DMS 273 (cell line): Measurements from ENCODE around the gene SLAMF1.
A peak's percentile ranks its signal among the peaks of the same experiment; 100 is the strongest.
"Not testable (repeated sequence)": the region's sequence is repeated elsewhere in the genome, so short reads cannot be mapped to it uniquely, and the experiment has no call there.

Source experiments
- DNase-seq: peaks from one replicate; lab custom pipeline; 2025; ENCODE audit not compliant: unreplicated experiment; lab: John Stamatoyannopoulos, UW

Gene SLAMF1

DNA sequence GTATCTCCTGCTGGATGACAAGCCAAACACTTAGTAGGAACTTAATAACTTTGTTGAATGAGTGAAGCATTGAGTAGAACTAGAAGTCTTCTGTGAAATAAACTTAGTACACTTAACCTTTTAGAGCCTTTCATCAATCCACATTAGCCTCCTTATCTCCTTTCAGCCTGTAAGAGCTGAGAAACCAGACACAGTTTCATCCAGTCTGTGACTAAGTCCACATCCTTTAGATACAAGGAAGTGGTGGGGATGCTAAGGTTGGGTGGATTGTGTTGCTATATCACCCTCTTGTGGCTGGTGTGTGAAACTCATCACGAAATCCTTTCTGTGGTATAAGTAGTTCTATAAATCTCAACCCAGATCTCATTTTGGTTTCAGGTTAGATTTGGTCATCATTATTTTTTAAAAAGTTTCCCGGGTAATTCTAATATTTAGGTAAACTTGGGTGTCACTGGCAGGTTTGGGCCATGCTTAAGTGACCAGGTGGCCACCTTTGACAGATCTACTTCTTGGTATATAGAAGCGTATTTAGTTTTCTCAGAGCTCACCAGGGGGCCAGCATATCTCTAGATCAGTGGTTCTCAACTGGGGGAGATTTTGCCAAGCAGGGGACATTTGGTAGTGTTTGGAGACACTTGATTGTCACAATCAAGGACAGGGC is 39.7 kb downstream of the SLAMF1 start:
- DNase-seq, result peak; percentile 77

GRCh38 chr1:160606611-160607010 is 40.2 kb downstream of the SLAMF1 start:
- no peak for DNase-seq

- DNase-seq, result no peak
These were observed 40.9 kb downstream of the SLAMF1 start for GRCh38 chr1:160605792-160606479.

DNA sequence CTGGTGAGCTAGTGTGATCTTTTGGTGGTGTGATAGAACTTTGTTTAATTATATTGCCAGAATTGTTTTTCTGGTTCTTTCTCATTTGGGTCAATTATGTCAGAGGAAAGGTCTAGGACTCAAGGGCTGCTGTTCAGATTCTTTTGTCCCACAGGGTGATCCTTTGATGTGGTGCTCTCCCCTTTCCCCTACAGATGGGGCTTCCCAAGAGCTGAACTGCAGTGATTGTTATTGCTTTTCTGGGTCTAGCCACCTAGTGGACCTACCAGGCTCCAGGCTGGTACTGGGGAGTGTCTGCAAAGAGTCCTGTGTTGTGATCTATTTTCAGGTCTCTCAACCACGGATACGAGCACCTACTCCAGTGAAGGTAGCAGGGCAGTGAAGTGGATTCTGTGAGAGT is 41.6 kb downstream of the SLAMF1 start:
- no peak for DNase-seq

DNA sequence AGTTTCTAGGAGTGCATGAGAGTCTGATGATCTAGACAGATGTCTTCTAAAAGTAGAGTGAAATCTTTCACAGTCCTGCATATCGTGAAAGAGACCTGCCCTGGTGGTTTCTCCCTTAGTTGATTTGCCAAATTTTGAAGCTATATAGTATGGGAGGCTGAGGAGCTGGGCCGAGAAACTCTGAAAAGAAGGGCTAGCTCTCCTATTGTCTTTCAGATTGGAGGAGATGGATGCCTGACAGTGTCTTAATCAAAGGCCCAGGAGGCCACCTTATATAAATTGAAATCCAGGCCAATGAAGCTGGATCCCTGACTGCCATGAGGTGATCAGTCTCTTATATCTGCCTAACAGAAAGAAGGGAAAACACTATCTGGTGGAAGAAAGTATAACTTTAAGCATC is 49.1 kb downstream of the SLAMF1 start:
- DNase-seq, result no peak

GRCh38 chr1:160597051-160597450 is 49.8 kb downstream of the SLAMF1 start:
- DNase-seq, result no peak

GRCh38 chr1:160590488-160590887 is 56.4 kb downstream of the SLAMF1 start:
- DNase-seq, result no peak

DNA sequence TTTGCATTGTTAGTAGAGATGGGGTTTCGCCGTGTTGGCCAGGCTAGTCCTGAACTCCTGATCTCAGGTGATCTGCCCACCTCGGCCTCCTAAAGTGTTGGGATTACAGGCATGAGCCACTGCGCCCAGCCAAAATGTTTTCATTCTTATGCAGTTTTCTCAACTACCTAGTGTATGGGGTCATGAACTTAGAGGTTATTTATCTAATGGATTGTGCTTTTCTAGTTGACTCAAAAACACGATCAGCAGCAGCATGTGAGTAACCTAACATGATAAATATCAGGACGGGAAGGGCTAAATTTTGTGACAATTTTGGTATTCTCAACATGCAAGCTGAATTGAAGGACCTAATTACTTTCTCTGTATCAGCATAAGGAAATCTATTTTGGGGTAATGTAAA is 58.4 kb downstream of the SLAMF1 start:
- no peak for DNase-seq

DNA sequence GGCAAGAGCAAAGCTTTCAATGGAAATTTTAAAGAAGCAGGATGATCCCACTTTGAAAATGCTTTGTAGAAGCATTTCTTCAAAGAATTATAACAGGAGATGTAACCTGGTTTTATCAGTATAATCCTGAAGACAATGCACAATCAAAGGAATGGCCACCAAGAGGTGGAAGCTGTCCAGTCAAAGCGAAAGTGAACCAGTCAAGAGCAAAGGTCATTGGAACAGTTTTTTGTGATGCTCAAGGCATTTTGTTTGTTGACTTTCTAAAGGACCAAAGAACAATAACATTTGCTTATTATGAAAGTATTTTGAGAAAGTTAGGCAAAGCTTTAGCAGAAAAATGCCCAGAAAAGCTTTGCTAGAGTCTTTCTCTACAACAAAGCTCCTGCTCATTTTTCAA is 62.1 kb downstream of the SLAMF1 start:
- no peak for DNase-seq

- not testable (repeated sequence) for DNase-seq
These were observed 63.9 kb downstream of the SLAMF1 start for GRCh38 chr1:160582976-160583375.

- DNase-seq, result no peak
These were observed 64.9 kb downstream of the SLAMF1 start for GRCh38 chr1:160581961-160582360.

- DNase-seq, result no peak
These were observed 66.5 kb downstream of the SLAMF1 start for GRCh38 chr1:160580221-160580812.

GRCh38 chr1:160579216-160579701 is 67.6 kb downstream of the SLAMF1 start, which contains the start of gene CD84:
TSS of gene CD84 (minus strand) at chr1:160579496. CDS start at chr1:160579437, 59 bp downstream.
- DNase-seq, result no peak

DNA sequence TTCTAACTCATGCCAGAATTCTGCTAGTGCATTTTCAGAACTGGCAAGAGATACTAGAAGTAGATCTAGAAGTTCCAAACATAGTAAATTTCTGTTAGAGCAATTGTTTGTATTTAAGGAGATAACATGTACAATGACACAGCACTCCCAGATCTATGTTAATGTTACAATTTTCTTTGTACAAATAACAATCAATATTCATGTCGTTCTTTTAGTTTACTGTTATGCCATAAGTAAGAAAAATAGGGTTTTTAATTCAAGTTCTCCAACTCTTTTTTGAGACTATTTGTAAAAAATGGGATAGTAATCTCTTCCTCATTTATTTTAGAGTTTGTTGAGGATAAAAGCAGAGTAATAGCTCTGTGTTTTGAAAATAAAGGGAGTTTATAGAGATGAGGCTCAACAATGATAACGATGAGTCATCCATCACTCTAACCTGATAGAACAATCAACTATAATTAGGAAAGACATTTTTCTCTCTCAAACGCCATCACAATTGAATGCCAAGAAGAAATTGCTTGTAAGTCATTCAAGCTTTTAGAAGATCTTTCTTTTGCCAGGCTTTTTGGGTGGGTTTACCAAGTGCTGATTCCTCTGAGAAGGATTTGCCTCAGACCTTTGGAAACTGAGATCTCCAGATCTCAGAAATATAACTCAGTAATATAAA is 68.2 kb downstream of the SLAMF1 start:
- no peak for DNase-seq

DNA sequence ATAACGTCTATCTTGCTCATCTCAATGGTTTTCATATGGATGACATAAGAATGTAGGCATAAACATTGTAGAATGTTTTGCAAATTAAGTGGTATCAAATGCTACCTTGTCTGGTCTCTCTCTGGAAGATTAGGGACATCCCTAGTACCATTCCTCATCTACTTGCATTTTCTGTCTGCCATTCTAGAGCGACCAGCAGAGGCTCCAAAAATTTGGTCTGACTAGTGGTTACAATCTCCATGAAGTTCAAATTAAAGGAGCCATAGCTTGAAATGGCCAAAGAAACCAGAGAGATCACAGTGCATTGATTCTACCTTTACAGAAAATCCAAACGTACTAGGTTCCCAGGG is 68.7 kb downstream of the SLAMF1 start:
- no peak for DNase-seq

DNA sequence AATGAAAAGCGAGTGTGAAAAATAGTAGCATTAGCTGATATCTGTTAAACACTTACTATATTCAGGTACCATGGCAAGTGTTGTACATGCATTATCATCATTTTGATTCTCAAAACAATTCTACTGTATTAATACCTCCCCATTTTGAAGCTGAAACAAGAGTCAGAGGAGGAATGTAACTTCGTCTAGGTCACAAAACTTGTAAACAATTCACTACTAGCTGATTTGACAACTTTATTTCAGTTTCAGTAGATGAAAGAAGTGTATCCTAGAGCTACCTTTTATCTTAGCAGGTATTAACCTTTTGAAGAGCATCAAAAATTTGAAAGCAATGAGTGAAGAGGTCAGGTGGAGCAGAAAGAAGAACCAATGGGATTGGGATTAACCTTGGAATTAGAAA is 69.2 kb downstream of the SLAMF1 start:
- DNase-seq, result no peak

DNA sequence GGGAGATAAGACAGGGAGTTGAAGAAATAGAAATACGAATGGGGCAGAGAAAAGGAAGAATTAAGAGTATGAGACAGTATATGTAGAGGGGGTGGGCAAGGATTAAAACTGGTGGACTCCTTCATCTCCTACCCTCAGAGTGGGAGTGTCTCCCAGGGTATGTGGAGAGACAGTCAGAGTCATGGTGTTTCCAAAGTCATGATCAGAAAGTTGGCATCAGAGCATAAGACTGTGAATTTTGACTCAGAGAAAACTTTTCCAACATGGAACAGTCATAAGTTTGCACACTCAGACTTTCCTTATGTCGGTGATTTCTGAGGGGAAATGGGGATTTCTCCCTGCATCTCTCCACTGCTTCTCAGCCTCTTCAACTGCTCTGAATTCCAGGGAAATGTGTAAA is 70.0 kb downstream of the SLAMF1 start:
- no peak for DNase-seq

DNA sequence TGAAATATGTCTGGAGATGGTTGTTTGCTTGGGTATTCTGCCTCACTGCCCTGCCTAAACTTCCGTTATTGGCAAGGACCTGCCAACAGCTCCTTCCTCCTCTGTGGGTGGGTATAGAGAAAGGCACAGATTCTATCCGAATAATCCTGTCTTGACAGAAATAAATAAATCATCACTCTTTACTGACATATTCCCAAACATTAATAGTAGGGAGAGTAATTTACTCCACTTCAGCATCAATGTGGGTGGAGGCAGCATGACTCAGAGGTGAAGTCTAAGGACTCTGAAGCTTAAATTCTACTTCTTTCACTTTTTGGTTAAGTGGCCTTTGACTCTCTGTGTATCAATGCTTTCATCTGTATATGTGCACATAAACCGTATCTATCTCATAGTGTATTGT is 70.5 kb downstream of the SLAMF1 start:
- DNase-seq, result no peak

- DNase-seq, result no peak
These were observed 71.7 kb downstream of the SLAMF1 start for GRCh38 chr1:160575112-160575664.

DNA sequence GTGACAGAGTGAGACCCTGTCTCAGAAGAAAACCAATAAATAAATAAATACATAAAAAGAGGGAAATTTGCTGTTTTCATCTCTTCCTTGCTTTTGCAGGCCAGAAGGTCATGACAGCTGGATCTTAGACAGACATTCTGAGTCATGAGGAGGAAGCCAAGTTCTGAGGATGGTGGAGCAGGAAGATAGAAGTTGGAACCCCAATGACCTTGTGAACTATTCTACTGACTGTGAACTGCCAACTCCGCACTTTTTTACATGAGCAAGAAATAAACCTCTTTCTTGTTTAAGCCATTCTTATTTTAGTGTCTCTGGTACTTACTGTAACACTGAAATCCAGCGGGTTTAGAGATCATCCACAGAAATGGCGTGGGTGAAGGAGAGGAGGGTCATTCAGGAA is 76.0 kb downstream of the SLAMF1 start:
- DNase-seq, result no peak

DNA sequence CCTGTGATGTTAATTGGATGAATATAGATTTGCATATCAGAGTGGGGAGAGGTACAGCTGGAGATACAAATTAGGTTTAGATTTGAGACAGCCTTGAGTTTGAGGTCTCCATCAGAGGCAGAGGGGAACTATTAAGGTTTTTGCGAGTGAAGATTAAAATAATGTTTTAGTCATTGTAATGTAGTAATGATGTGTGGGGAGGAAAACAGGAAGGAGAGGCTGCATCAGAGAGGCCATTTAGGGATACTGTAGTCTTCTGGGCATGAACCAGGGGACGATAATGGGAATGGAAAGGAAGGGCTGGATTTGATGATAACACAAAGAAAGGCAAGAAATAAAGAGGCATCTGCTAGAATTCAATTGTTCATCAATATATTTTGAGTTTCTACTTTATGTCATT is 77.0 kb downstream of the SLAMF1 start:
- DNase-seq, result no peak
